H9 (cell line): ENCODE measurements around the gene TEX11. TPM values are rescaled to one million over a fixed set of nuclear protein-coding genes. Genes with fewer than 3 reads are reported as not detected.

Source experiments
- DNase-seq: peaks from one replicate; pipeline ENCODE4 v3.0.0-alpha.2; 2017
- H2AFZ ChIP-seq: one replicate; pipeline ENCODE4 v1.6.1; 2013; ENCODE audit warnings: mild to moderate bottlenecking, low read length, control low read depth, moderate library complexity
- H2AK5ac ChIP-seq: 2 replicates; pipeline ENCODE4 v1.6.1; 2013; ENCODE audit warnings: low read length, control low read depth, mixed read lengths; ENCODE audit not compliant: insufficient read length
- H2BK120ac ChIP-seq: one replicate; pipeline ENCODE4 v1.6.1; 2013; ENCODE audit warnings: low read depth, mild to moderate bottlenecking, low read length, control low read depth, inconsistent platforms; ENCODE audit not compliant: poor library complexity, severe bottlenecking
- H2BK12ac ChIP-seq: 2 replicates; pipeline ENCODE4 v1.6.1; 2013; ENCODE audit warnings: low read length, control low read depth, mixed read lengths, low read depth; ENCODE audit not compliant: insufficient read length
- H2BK15ac ChIP-seq: 2 replicates; pipeline ENCODE4 v1.6.1; 2013; ENCODE audit warnings: low read depth, low read length, control low read depth
- H2BK20ac ChIP-seq: one replicate; pipeline ENCODE4 v1.6.1; 2013; ENCODE audit warnings: low read depth, mild to moderate bottlenecking, low read length, control low read depth, inconsistent platforms; ENCODE audit not compliant: poor library complexity, severe bottlenecking
- H2BK5ac ChIP-seq: 2 replicates; pipeline ENCODE4 v1.6.1; 2013; ENCODE audit warnings: low read length, control low read depth, mixed read lengths; ENCODE audit not compliant: insufficient read length
- H3K14ac ChIP-seq: 2 replicates; pipeline ENCODE4 v1.6.1; 2013; ENCODE audit warnings: low read length, control low read depth; ENCODE audit not compliant: insufficient read depth
- H3K18ac ChIP-seq: 2 replicates; pipeline ENCODE4 v1.6.1; 2013; ENCODE audit warnings: low read depth, mild to moderate bottlenecking, mixed read lengths, low read length, control low read depth; ENCODE audit not compliant: insufficient read length
- H3K23ac ChIP-seq: 2 replicates; pipeline ENCODE4 v1.6.1; 2013; ENCODE audit warnings: low read length, control low read depth, mixed read lengths, low read depth; ENCODE audit not compliant: insufficient read length
- H3K23me2 ChIP-seq: 2 replicates; pipeline ENCODE4 v1.6.1; 2013; ENCODE audit warnings: low read depth, mild to moderate bottlenecking, mixed read lengths, low read length, control low read depth; ENCODE audit not compliant: insufficient read length, poor library complexity, severe bottlenecking
- H3K27ac ChIP-seq: 2 replicates; pipeline ENCODE4 v1.5.1; 2013; ENCODE audit warnings: low read length, control low read depth, mixed read lengths, low read depth; ENCODE audit not compliant: insufficient read length
- H3K27me3 ChIP-seq: 2 replicates; pipeline ENCODE4 v1.6.1; 2013; ENCODE audit warnings: low read length, control low read depth, inconsistent platforms; ENCODE audit not compliant: insufficient read depth
- H3K4ac ChIP-seq: 2 replicates; pipeline ENCODE4 v1.6.1; 2013; ENCODE audit warnings: low read depth, mild to moderate bottlenecking, control low read depth, inconsistent platforms, low read length, moderate library complexity
- H3K4me1 ChIP-seq: 2 replicates; pipeline ENCODE4 v1.6.1; 2013; ENCODE audit warnings: low read length, control low read depth, inconsistent platforms; ENCODE audit not compliant: insufficient read depth
- H3K4me2 ChIP-seq: 2 replicates; pipeline ENCODE4 v1.6.1; 2013; ENCODE audit warnings: low read length, control low read depth, mixed read lengths; ENCODE audit not compliant: insufficient read length, insufficient read depth
- H3K56ac ChIP-seq: 2 replicates; pipeline ENCODE4 v1.6.1; 2013; ENCODE audit warnings: low read depth, mild to moderate bottlenecking, mixed read lengths, low read length, control low read depth; ENCODE audit not compliant: insufficient read length
- H3K79me1 ChIP-seq: 2 replicates; pipeline ENCODE4 v1.6.1; 2013; ENCODE audit warnings: low read depth, mild to moderate bottlenecking, moderate library complexity, low read length, control low read depth, inconsistent platforms; ENCODE audit not compliant: insufficient read depth, poor library complexity, severe bottlenecking
- H3K79me2 ChIP-seq: 2 replicates; pipeline ENCODE4 v1.6.1; 2013; ENCODE audit warnings: low read length, control low read depth, inconsistent platforms; ENCODE audit not compliant: insufficient read depth
- H3K9ac ChIP-seq: 2 replicates; pipeline ENCODE4 v1.6.1; 2013; ENCODE audit warnings: low read length, control low read depth, mixed read lengths; ENCODE audit not compliant: insufficient read length; ENCODE audit errors: extremely low read depth
- H3K9me3 ChIP-seq: one replicate; pipeline ENCODE4 v1.6.1; 2013; ENCODE audit warnings: low read depth, low read length, inconsistent platforms; ENCODE audit not compliant: control insufficient read depth
- H3T11ph ChIP-seq: one replicate; pipeline ENCODE4 v1.6.1; 2013; ENCODE audit warnings: mild to moderate bottlenecking, low read length, control low read depth, inconsistent platforms
- H4K20me1 ChIP-seq: one replicate; pipeline ENCODE4 v1.6.1; 2013; ENCODE audit not compliant: control insufficient read depth, insufficient read length, insufficient read depth
- H4K5ac ChIP-seq: 2 replicates; pipeline ENCODE4 v1.6.1; 2013; ENCODE audit warnings: low read depth, mild to moderate bottlenecking, mixed read lengths, low read length, control low read depth; ENCODE audit not compliant: insufficient read length
- H4K8ac ChIP-seq: replicated peaks from 2 replicates; pipeline ENCODE4 v1.6.1; 2013; ENCODE audit warnings: low read length, control low read depth, mixed read lengths, low read depth; ENCODE audit not compliant: insufficient read length
- H4K91ac ChIP-seq: 2 replicates; pipeline ENCODE4 v1.6.1; 2013; ENCODE audit warnings: low read depth, mild to moderate bottlenecking, moderate library complexity, mixed read lengths, low read length, control low read depth; ENCODE audit not compliant: insufficient read length
- H3K27ac Mint-ChIP-seq, 3 experiments: 2 replicates in 2 of 3; 3 replicates in 1 of 3; pipeline ENCODE4 v1.8.0; 2020 to 2021; ENCODE audit warnings: mixed read lengths in 3 of 3, mild to moderate bottlenecking in 1 of 3, moderate library complexity in 1 of 3
- H3K27me3 Mint-ChIP-seq: 2 replicates; pipeline ENCODE4 v1.8.0; 2021; ENCODE audit warnings: low read depth, mild to moderate bottlenecking, moderate library complexity, mixed read lengths
- H3K36me3 Mint-ChIP-seq, 3 experiments: 2 replicates in 2 of 3; 3 replicates in 1 of 3; pipeline ENCODE4 v1.8.0; 2020 to 2021; ENCODE audit warnings: low read depth in 3 of 3, mixed read lengths in 3 of 3; ENCODE audit not compliant: insufficient read depth in 1 of 3
- H3K4me1 Mint-ChIP-seq, 2 experiments: 2 replicates each; pipeline ENCODE4 v1.8.0; 2020; ENCODE audit warnings: mixed read lengths in 2 of 2
- H3K4me3 Mint-ChIP-seq, 2 experiments: 2 replicates in 1 of 2; 3 replicates in 1 of 2; pipeline ENCODE4 v1.8.0; 2020 to 2021; ENCODE audit warnings: mild to moderate bottlenecking in 2 of 2, mixed read lengths in 2 of 2, moderate library complexity in 1 of 2
- H3K9me3 Mint-ChIP-seq, 2 experiments: 2 replicates in 1 of 2; 3 replicates in 1 of 2; pipeline ENCODE4 v1.8.0; 2020; ENCODE audit warnings: mild to moderate bottlenecking in 2 of 2, mixed read lengths in 2 of 2, moderate library complexity in 1 of 2
- CTCF ChIP-seq: fragments of 200-600 bp; sonication (generic); conservative IDR thresholded peaks from 3 replicates; pipeline ENCODE4 v1.8.0; 2021; ENCODE audit warnings: antibody characterized with exemption, mild to moderate bottlenecking
- WGBS: extraction: QIAGEN DNeasy Blood & Tissue Kit; methylation state at CpG from one replicate; pipeline ENCODE4 v1.1.7; 2013; ENCODE audit warnings: missing lambda C conversion rate, low lambda C conversion rate, mixed read lengths; ENCODE audit not compliant: insufficient read length; ENCODE audit errors: extremely low coverage; 5-methylcytosine and 5-hydroxymethylcytosine counted together
- total RNA-seq: library from RNA; stranded (reverse); gene quantifications from 2 replicates; pipeline ENCODE4 v1.2.1, GENCODE V29; 2021

Gene TEX11
- total RNA-seq, 1 experiment from 2014 or later, result 0.22 TPM

- H3K9ac ChIP-seq, result no peak overlapping the region
- H2AK5ac ChIP-seq, result no peak overlapping the region
- no peak overlapping the region for H3K23ac ChIP-seq
- H4K8ac ChIP-seq, result no peak overlapping the region
- no peaks in the 10 kb centered on the region for H3K23me2 ChIP-seq
- WGBS, result no CpG with 5 or more reads among the region's 3 CpGs
- H3K79me2 ChIP-seq, result no peaks in the 10 kb centered on the region
- H3K9me3 ChIP-seq, result peaks cover 14% of the 10 kb centered on the region
- H3K4me3 Mint-ChIP-seq, result no peak overlapping the region
- H2BK12ac ChIP-seq, result no peak overlapping the region
- H4K20me1 ChIP-seq, result no peaks in the 10 kb centered on the region
- H4K91ac ChIP-seq, result no peak overlapping the region
- H3K4me2 ChIP-seq, result no peak overlapping the region
- H3K27me3 ChIP-seq, result no peaks in the 10 kb centered on the region
- peaks cover 66 to 72% of the 10 kb centered on the region in 2 experiments for H3K9me3 Mint-ChIP-seq
- no peak overlapping the region for H2BK120ac ChIP-seq
- H2AFZ ChIP-seq, result no peak overlapping the region
- no peak overlapping the region for H3K27ac ChIP-seq
- H3T11ph ChIP-seq, result no peak overlapping the region
- no peak overlapping the region for H3K14ac ChIP-seq
- H3K36me3 Mint-ChIP-seq, result no peaks in the 10 kb centered on the region; a peak in 2 of 7 replicates
- H3K4ac ChIP-seq, result no peak overlapping the region
- no peak overlapping the region for H3K27ac Mint-ChIP-seq
- H2BK20ac ChIP-seq, result no peak overlapping the region
- no peak overlapping the region for H3K18ac ChIP-seq
- H2BK15ac ChIP-seq, result no peak overlapping the region
- no peak overlapping the region for H2BK5ac ChIP-seq
- peaks cover 0 to 8% of the 10 kb centered on the region in 2 experiments; a peak in 3 of 4 replicates for H3K4me1 Mint-ChIP-seq
- H3K27me3 Mint-ChIP-seq, result peaks cover 2% of the 10 kb centered on the region; the same call in 1 of the 2 replicates
- H3K56ac ChIP-seq, result no peak overlapping the region
- no peak overlapping the region for H4K5ac ChIP-seq
- DNase-seq, result no peak
- H3K79me1 ChIP-seq, result no peaks in the 10 kb centered on the region
- TF ChIP-seq CTCF, result no peak
- no peaks in the 10 kb centered on the region for H3K4me1 ChIP-seq
These were observed 81.8 kb downstream of the TEX11 start for GRCh38 chrX:70826715-70827114.
